PC-9 (cell line): Measurements from ENCODE around the gene PNISR. TPM values are rescaled to one million over a fixed set of nuclear protein-coding genes. Genes with fewer than 3 reads are reported as not detected.

Experiments
- BruUV-seq: library from RNA; stranded (reverse); fragments of 400-500 nt; replicated peaks from 2 replicates; lab custom pipeline; 2021; lab: Mats Ljungman, UMichigan
- CTCF ChIA-PET: fragments of 300-600 bp; sonication (Branson Sonifier 250); formaldehyde crosslinking; loops from one replicate; lab custom pipeline; 2022; ENCODE audit warnings: antibody characterized with exemption; lab: Charles Lee
- POLR2A ChIA-PET: fragments of 300-600 bp; sonication (Branson Sonifier 250); formaldehyde crosslinking; loops from one replicate; lab custom pipeline; 2022; ENCODE audit warnings: antibody characterized with exemption; ENCODE audit not compliant: unreplicated experiment; lab: Charles Lee
- DNase-seq, 2 experiments: peaks; one replicate each; pipeline versions ENCODE4 v3.0.0 to v3.0.0-alpha.2; 2015 to 2022; ENCODE audit warnings: mixed read lengths in 1 of 2
- H2AFZ ChIP-seq: fragments of 200-600 bp; sonication (generic); 2 replicates; pipeline ENCODE4 v1.8.1; 2017; ENCODE audit warnings: antibody characterized with exemption
- H3F3A ChIP-seq: fragments of 200-600 bp; sonication (generic); 2 replicates; pipeline ENCODE4 v1.8.1; 2017; ENCODE audit warnings: antibody characterized with exemption, mild to moderate bottlenecking, low read depth; ENCODE audit not compliant: insufficient read depth
- H3K27ac ChIP-seq: fragments of 200-600 bp; sonication (generic); 2 replicates; pipeline ENCODE4 v1.6.1; 2016; ENCODE audit warnings: mixed run types
- H3K27me3 ChIP-seq: fragments of 200-600 bp; sonication (generic); 2 replicates; pipeline ENCODE4 v1.6.1; 2016; ENCODE audit warnings: low read depth, mixed run types; ENCODE audit not compliant: insufficient read depth
- H3K36me3 ChIP-seq: fragments of 200-600 bp; sonication (generic); 2 replicates; pipeline ENCODE4 v1.6.1; 2016; ENCODE audit warnings: low read depth, mixed run types
- H3K4me1 ChIP-seq: fragments of 200-600 bp; sonication (generic); replicated peaks from 2 replicates; pipeline ENCODE4 v1.6.1; 2016; ENCODE audit warnings: mixed run types; ENCODE audit not compliant: insufficient read depth
- H3K4me2 ChIP-seq: fragments of 200-600 bp; sonication (generic); 2 replicates; pipeline ENCODE4 v1.6.1; 2017; ENCODE audit warnings: mixed run types
- H3K4me3 ChIP-seq: fragments of 200-600 bp; sonication (generic); 2 replicates; pipeline ENCODE4 v1.6.1; 2016; ENCODE audit warnings: mixed run types
- H3K79me2 ChIP-seq: fragments of 200-600 bp; sonication (generic); 2 replicates; pipeline ENCODE4 v1.6.1; 2017; ENCODE audit warnings: low read depth, mixed run types
- H3K9me2 ChIP-seq: fragments of 200-600 bp; sonication (generic); 2 replicates; pipeline ENCODE4 v1.8.1; 2017; ENCODE audit warnings: mild to moderate bottlenecking; ENCODE audit not compliant: insufficient read depth
- H3K9me3 ChIP-seq: fragments of 200-600 bp; sonication (generic); 2 replicates; pipeline ENCODE4 v1.8.1; 2016; ENCODE audit warnings: low read depth; ENCODE audit not compliant: insufficient read depth
- H4K20me1 ChIP-seq: fragments of 200-600 bp; sonication (generic); 2 replicates; pipeline ENCODE4 v1.8.1; 2017; ENCODE audit not compliant: insufficient read depth
- CTCF ChIP-seq: fragments of 200-600 bp; sonication (generic); conservative IDR thresholded peaks from 2 replicates; pipeline ENCODE4 v1.6.1; 2017; ENCODE audit warnings: mixed run types, antibody characterized with exemption, mild to moderate bottlenecking, moderate library complexity
- EZH2 ChIP-seq: fragments of 200-600 bp; sonication (generic); IDR thresholded peaks from 2 replicates; pipeline ENCODE4 v1.8.0; 2017; ENCODE audit warnings: antibody characterized with exemption, low read depth
- intact Hi-C: fragments of 100-400 bp; cut with micrococcal nuclease; formaldehyde crosslinking; loops from one replicate; pipeline ENCODE4 v1.10.0; 2022; ENCODE audit not compliant: unreplicated experiment
- total RNA-seq: library from RNA; stranded (reverse); gene quantifications from 2 replicates; pipeline ENCODE4 v1.2.3, GENCODE V29; 2021

Gene PNISR
- total RNA-seq, 1 experiment from 2014 or later, result 110 TPM

DNA sequence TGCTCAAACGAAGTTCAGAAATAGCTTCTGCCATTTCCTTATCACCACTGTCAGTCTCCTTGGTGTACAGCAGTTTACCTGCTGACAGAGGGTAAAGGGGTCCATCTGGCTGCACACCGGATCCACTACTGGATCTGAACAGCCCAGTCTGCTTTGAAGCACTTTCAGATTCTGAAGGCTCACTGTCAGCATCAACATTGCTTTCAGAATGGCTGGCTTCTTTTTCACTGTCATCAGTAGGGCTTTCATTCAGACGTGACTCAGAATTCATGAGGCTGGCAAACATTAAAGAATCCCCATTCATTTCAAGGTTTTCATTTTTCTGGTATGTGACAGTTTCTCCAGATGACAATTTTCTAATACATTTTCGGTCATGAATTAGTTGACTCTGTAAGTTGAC is 21.0 kb upstream of the PNISR start:
- no peaks in the 10 kb centered on the region for H3K4me1 ChIP-seq
- DNase-seq, result no peak
- TF ChIP-seq EZH2 (no peak), CTCF (no peak)
- no peak overlapping the region for H3K4me2 ChIP-seq
- H3K9me3 ChIP-seq, result peaks cover 18% of the 10 kb centered on the region
- H2AFZ ChIP-seq, result no peak overlapping the region
- no peaks in the 10 kb centered on the region for H3K79me2 ChIP-seq
- ChIA-PET POLR2A (no interaction called here), CTCF (no interaction called here)
- H3K4me3 ChIP-seq, result no peak overlapping the region
- intact Hi-C loops, result no loop called here
- no peaks in the 10 kb centered on the region for H3F3A ChIP-seq
- no peaks in the 10 kb centered on the region for H3K27me3 ChIP-seq
- H4K20me1 ChIP-seq, result no peaks in the 10 kb centered on the region
- H3K27ac ChIP-seq, result no peak overlapping the region
- BruUV-seq, result no TSS peak
- H3K9me2 ChIP-seq, result no peaks in the 10 kb centered on the region
- peaks cover 11% of the 10 kb centered on the region for H3K36me3 ChIP-seq

DNA sequence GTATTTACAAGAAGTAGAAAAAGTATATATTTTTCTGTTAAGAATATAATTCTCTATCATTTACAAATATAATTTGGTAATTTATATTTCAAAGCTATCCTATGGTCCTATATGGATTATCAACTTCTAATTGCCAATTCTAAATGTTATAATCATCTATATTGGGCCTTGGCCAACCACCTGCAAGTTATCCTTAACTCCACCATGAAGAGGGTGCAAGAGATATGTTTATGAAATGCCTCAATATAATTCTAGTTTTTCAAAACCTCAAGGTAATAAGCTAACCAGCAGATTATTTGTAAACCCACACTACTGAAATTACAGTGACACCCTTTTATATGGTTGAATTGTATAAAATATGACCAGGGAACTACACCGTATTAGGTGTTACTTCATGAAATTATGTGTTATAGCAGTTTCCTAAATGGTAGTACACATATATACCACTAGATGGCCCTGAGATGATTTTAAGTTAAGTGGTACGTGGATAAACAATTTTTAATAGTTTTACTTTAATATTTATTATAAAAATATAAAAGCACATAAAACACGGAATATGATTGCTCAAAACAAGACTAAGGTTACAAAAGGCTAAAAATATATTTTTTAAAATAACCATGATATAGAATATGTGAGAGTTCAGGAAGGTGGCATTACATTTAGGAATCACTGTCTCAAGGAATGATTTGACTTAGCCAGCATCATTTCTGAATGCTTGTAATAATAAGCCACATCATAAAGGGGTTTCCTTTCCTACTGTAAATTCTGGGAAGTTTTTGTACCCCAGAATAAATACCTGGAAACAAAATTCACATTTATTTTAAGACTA is 9.8 kb upstream of the PNISR start:
- no peaks in the 10 kb centered on the region for H3K9me2 ChIP-seq
- no TSS peak for BruUV-seq
- H3K4me2 ChIP-seq, result no peak overlapping the region
- H3K36me3 ChIP-seq, result 0 out of 2 replicates have a peak, but pooled peaks cover 4% of the 10 kb centered on the region
- H2AFZ ChIP-seq, result no peak overlapping the region
- no peaks in the 10 kb centered on the region for H3K4me1 ChIP-seq
- ChIA-PET CTCF (no interaction called here), POLR2A (no interaction called here)
- peaks cover 5% of the 10 kb centered on the region; the same call in 1 of the 2 replicates for H3F3A ChIP-seq
- TF ChIP-seq EZH2 (no peak), CTCF (peak; percentile 79)
- H3K27me3 ChIP-seq, result no peaks in the 10 kb centered on the region
- intact Hi-C loops, result no loop called here
- no peak overlapping the region for H3K27ac ChIP-seq
- no peaks in the 10 kb centered on the region for H3K9me3 ChIP-seq
- DNase-seq, result no peak
- no peak overlapping the region for H3K4me3 ChIP-seq
- no peaks in the 10 kb centered on the region for H3K79me2 ChIP-seq
- H4K20me1 ChIP-seq, result no peaks in the 10 kb centered on the region

DNA sequence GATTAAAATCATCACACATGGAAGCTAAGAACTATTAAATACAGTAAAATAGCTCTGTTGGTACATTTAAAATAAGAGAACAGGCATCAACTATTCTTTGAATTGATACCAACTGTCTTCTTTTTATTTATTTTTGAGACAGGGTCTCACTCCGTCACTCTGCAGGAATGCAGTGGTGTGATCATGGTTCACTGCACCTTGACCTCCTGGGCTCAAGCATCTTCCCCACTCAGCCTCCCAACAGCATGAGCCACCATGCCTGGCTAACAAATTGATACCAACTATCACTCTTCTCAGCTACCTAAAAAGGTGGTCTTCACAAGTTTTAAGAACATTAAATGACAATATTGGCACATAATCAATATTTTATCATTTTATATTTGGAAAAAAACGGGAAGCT is 7.8 kb upstream of the PNISR start:
- Histone ChIP-seq H3K79me2 (peaks cover 7% of the 10 kb centered on the region), H3K27me3 (no peaks in the 10 kb centered on the region), H4K20me1 (no peaks in the 10 kb centered on the region), H3K4me2 (no peak overlapping the region), H3K4me3 (no peak overlapping the region), H3F3A (peaks cover 5% of the 10 kb centered on the region; the same call in 1 of the 2 replicates), H3K4me1 (0 out of 2 replicates have a peak, but pooled peaks cover under 1% of the 10 kb centered on the region), H3K36me3 (0 out of 2 replicates have a peak, but pooled peaks cover 4% of the 10 kb centered on the region), H2AFZ (no peak overlapping the region), H3K9me3 (no peaks in the 10 kb centered on the region), H3K9me2 (no peaks in the 10 kb centered on the region), H3K27ac (no peak overlapping the region)
- ChIA-PET POLR2A (no interaction called here), CTCF (no interaction called here)
- intact Hi-C loops, result no loop called here
- BruUV-seq, result no TSS peak
- no peak for TF ChIP-seq CTCF
- no peak for DNase-seq
